Smooth muscle cell (in vitro differentiated cells): ENCODE results near the gene PILRA. TPM values are rescaled to one million over a fixed set of nuclear protein-coding genes. Genes with fewer than 3 reads are reported as not detected.
"Not testable (repeated sequence)": the region's sequence is repeated elsewhere in the genome, so short reads cannot be mapped to it uniquely, and the experiment has no call there.

Experiments used
- DNase-seq: peaks from one replicate; lab custom pipeline; 2025; ENCODE audit not compliant: unreplicated experiment; lab: John Stamatoyannopoulos, UW
- H2AFZ ChIP-seq: fragments of 200-600 bp; sonication (generic); 2 replicates; pipeline ENCODE4 v1.6.0; 2016; ENCODE audit warnings: antibody characterized with exemption, low read depth, mild to moderate bottlenecking
- H3F3A ChIP-seq: fragments of 200-600 bp; sonication (generic); 2 replicates; pipeline ENCODE4 v1.6.0; 2017; ENCODE audit warnings: antibody characterized with exemption, low read depth
- H3K27ac ChIP-seq: fragments of 200-600 bp; sonication (generic); 2 replicates; pipeline ENCODE4 v1.5.1; 2016; ENCODE audit warnings: low read depth, mild to moderate bottlenecking
- H3K27me3 ChIP-seq: fragments of 200-600 bp; sonication (generic); 2 replicates; pipeline ENCODE4 v1.6.1; 2016; ENCODE audit warnings: low read depth, mild to moderate bottlenecking
- H3K36me3 ChIP-seq: fragments of 200-600 bp; sonication (generic); 2 replicates; pipeline ENCODE4 v1.5.1; 2016; ENCODE audit warnings: low read depth
- H3K4me1 ChIP-seq: fragments of 200-600 bp; sonication (generic); 2 replicates; pipeline ENCODE4 v1.5.1; 2016; ENCODE audit warnings: low read depth
- H3K4me2 ChIP-seq: fragments of 200-600 bp; sonication (generic); 2 replicates; pipeline ENCODE4 v1.6.0; 2016; ENCODE audit warnings: mild to moderate bottlenecking
- H3K4me3 ChIP-seq: fragments of 200-600 bp; sonication (generic); 2 replicates; pipeline ENCODE4 v1.5.1; 2016; ENCODE audit warnings: mild to moderate bottlenecking
- H3K79me2 ChIP-seq: fragments of 200-600 bp; sonication (generic); 2 replicates; pipeline ENCODE4 v1.6.0; 2016; ENCODE audit warnings: low read depth, mild to moderate bottlenecking
- H3K9ac ChIP-seq: fragments of 200-600 bp; sonication (generic); 2 replicates; pipeline ENCODE4 v1.6.0; 2016; ENCODE audit warnings: low read depth
- H3K9me3 ChIP-seq: fragments of 200-600 bp; sonication (generic); replicated peaks from 2 replicates; pipeline ENCODE4 v1.5.1; 2016; ENCODE audit warnings: low read depth
- H4K20me1 ChIP-seq: fragments of 200-600 bp; sonication (generic); 2 replicates; pipeline ENCODE4 v1.6.0; 2016; ENCODE audit warnings: low read depth
- CTCF ChIP-seq: fragments of 200-600 bp; sonication (generic); IDR thresholded peaks from 2 replicates; pipeline ENCODE4 v1.5.1; 2017; ENCODE audit warnings: borderline replicate concordance, mild to moderate bottlenecking, antibody characterized with exemption; ENCODE audit not compliant: insufficient read depth, poor library complexity, severe bottlenecking
- WGBS: methylation state at CpG from one replicate; pipeline ENCODE4 v1.1.7; 2016; ENCODE audit warnings: low lambda C conversion rate; 5-methylcytosine and 5-hydroxymethylcytosine counted together
- polyA plus RNA-seq: library from polyadenylated mRNA; unstranded; fragments of >200 nt; fragmentation: Nextera tagmentation; extraction: Ambion mirVana; gene quantifications from 2 replicates; pipeline ENCODE4 v1.2.1, GENCODE V29; 2016
- total RNA-seq: library from RNA; depleted of rRNA; stranded (reverse); fragments of >200 nt; gene quantifications from 2 replicates; pipeline ENCODE4 v1.2.3, GENCODE V29; 2014

Gene PILRA
- total and polyA plus RNA-seq, 2 experiments from 2014 or later, result 1.4 to 2.0 TPM

- Histone ChIP-seq H3K4me1 (no peaks in the 10 kb centered on the region), H3K27me3 (no peaks in the 10 kb centered on the region), H3K4me2 (no peak overlapping the region), H3F3A (no peaks in the 10 kb centered on the region), H3K9ac (no peak overlapping the region), H3K4me3 (no peak overlapping the region), H4K20me1 (no peaks in the 10 kb centered on the region), H2AFZ (no peak overlapping the region), H3K36me3 (no peaks in the 10 kb centered on the region), H3K9me3 (no peaks in the 10 kb centered on the region), H3K27ac (no peak overlapping the region), H3K79me2 (no peaks in the 10 kb centered on the region)
- no peak for TF ChIP-seq CTCF
- DNase-seq, result no peak
- 99% methylated on average over 3 of the region's 3 CpGs for WGBS
Measured at GRCh38 chr7:100360135-100360854, 13.0 kb upstream of the PILRA start.

- no peaks in the 10 kb centered on the region for H3F3A ChIP-seq
- H3K9me3 ChIP-seq, result no peaks in the 10 kb centered on the region
- H3K4me1 ChIP-seq, result no peaks in the 10 kb centered on the region
- no peaks in the 10 kb centered on the region for H3K36me3 ChIP-seq
- no peaks in the 10 kb centered on the region for H3K79me2 ChIP-seq
- H4K20me1 ChIP-seq, result no peaks in the 10 kb centered on the region
- H3K27me3 ChIP-seq, result no peaks in the 10 kb centered on the region
- no peak overlapping the region for H2AFZ ChIP-seq
- TF ChIP-seq CTCF, result no peak
- no peak overlapping the region for H3K4me2 ChIP-seq
- no peak overlapping the region for H3K27ac ChIP-seq
- H3K4me3 ChIP-seq, result no peak overlapping the region
- DNase-seq, result no peak
- H3K9ac ChIP-seq, result no peak overlapping the region
Measured at GRCh38 chr7:100363098-100363497, 10.2 kb upstream of the PILRA start.

GRCh38 chr7:100363797-100364196 lies 9.5 kb upstream of the PILRA start:
- H4K20me1 ChIP-seq, H3F3A ChIP-seq, H3K79me2 ChIP-seq, H3K4me3 ChIP-seq, DNase-seq, H3K9ac ChIP-seq, H3K27me3 ChIP-seq, H2AFZ ChIP-seq, H3K4me1 ChIP-seq, H3K36me3 ChIP-seq, H3K27ac ChIP-seq, H3K4me2 ChIP-seq, H3K9me3 ChIP-seq: not testable (repeated sequence)
- WGBS, result over 99% methylated on average over 7 of the region's 7 CpGs

- no peaks in the 10 kb centered on the region for H3F3A ChIP-seq
- H3K9me3 ChIP-seq, result no peaks in the 10 kb centered on the region
- no peak overlapping the region for H3K9ac ChIP-seq
- 98% methylated on average over 6 of the region's 6 CpGs for WGBS
- no peak for TF ChIP-seq CTCF
- no peak overlapping the region for H3K4me3 ChIP-seq
- H3K79me2 ChIP-seq, result no peaks in the 10 kb centered on the region
- H4K20me1 ChIP-seq, result no peaks in the 10 kb centered on the region
- no peaks in the 10 kb centered on the region for H3K36me3 ChIP-seq
- DNase-seq, result no peak
- no peak overlapping the region for H2AFZ ChIP-seq
- no peaks in the 10 kb centered on the region for H3K27me3 ChIP-seq
- H3K27ac ChIP-seq, result no peak overlapping the region
- peaks cover 2% of the 10 kb centered on the region for H3K4me1 ChIP-seq
- no peak overlapping the region for H3K4me2 ChIP-seq
Measured at GRCh38 chr7:100364480-100364879, 8.8 kb upstream of the PILRA start.

- H3K4me2 ChIP-seq, H3K27me3 ChIP-seq, H3K36me3 ChIP-seq, H3F3A ChIP-seq, H3K27ac ChIP-seq, H3K9me3 ChIP-seq, H3K79me2 ChIP-seq, H2AFZ ChIP-seq, H4K20me1 ChIP-seq, H3K4me3 ChIP-seq, H3K9ac ChIP-seq, DNase-seq: not testable (repeated sequence)
- H3K4me1 ChIP-seq, result peaks cover 10% of the 10 kb centered on the region
- 97% methylated on average over 7 of the region's 7 CpGs for WGBS
Measured at GRCh38 chr7:100365998-100366367, 7.3 kb upstream of the PILRA start.
